ENCODE data around the gene MYO7A.
A peak's percentile ranks its signal among the peaks of the same experiment; 100 is the strongest.

MYO7A gene

GRCh38 chr11:77126861-77127234, 1.2 kb upstream of the MYO7A start:
- DNase-seq (ENCODE audit: low read depth in 1 of 2, low spot score in 1 of 2): no peak

- DNase-seq (ENCODE audit: low read depth in 1 of 2, low spot score in 1 of 2): peak; percentile 22 to 39
Observed at GRCh38 chr11:77127235-77127911, 673 bp upstream of the MYO7A start.

- DNase-seq (ENCODE audit: low read depth in 1 of 2, low spot score in 1 of 2): no peak
Observed at GRCh38 chr11:77129069-77129841, 1.2 kb downstream of the MYO7A start.

GRCh38 chr11:77129842-77130756, 2.1 kb downstream of the MYO7A start:
- DNase-seq (ENCODE audit: low read depth in 1 of 2, low spot score in 1 of 2): no peak

- no peak for DNase-seq (ENCODE audit: low read depth in 1 of 2, low spot score in 1 of 2)
Observed at GRCh38 chr11:77130763-77131513, 2.9 kb downstream of the MYO7A start.

GRCh38 chr11:77131560-77131959, 3.5 kb downstream of the MYO7A start:
- DNase-seq (ENCODE audit: low read depth in 1 of 2, low spot score in 1 of 2): no peak

- no peak for DNase-seq (ENCODE audit: low read depth in 1 of 2, low spot score in 1 of 2)
Observed at GRCh38 chr11:77135069-77135468, 7.0 kb downstream of the MYO7A start.

- DNase-seq (ENCODE audit: low read depth in 1 of 2, low spot score in 1 of 2): no peak
Observed at GRCh38 chr11:77136074-77136473, 8.0 kb downstream of the MYO7A start.

GRCh38 chr11:77136784-77137420, 8.9 kb downstream of the MYO7A start:
- DNase-seq (ENCODE audit: low read depth in 1 of 2, low spot score in 1 of 2): no peak

GRCh38 chr11:77137421-77137820, 9.4 kb downstream of the MYO7A start:
- no peak for DNase-seq (ENCODE audit: low read depth in 1 of 2, low spot score in 1 of 2)

GRCh38 chr11:77138106-77138649, 10.1 kb downstream of the MYO7A start:
- no peak for DNase-seq (ENCODE audit: low read depth in 1 of 2, low spot score in 1 of 2)

GRCh38 chr11:77139201-77139600, 11.2 kb downstream of the MYO7A start:
- no peak for DNase-seq (ENCODE audit: low read depth in 1 of 2, low spot score in 1 of 2)

- DNase-seq (ENCODE audit: low read depth in 1 of 2, low spot score in 1 of 2): no peak
Observed at GRCh38 chr11:77140231-77140851, 12.3 kb downstream of the MYO7A start.

- DNase-seq (ENCODE audit: low read depth in 1 of 2, low spot score in 1 of 2): no peak
Observed at GRCh38 chr11:77141034-77141433, 13.0 kb downstream of the MYO7A start.

GRCh38 chr11:77141475-77141874, 13.4 kb downstream of the MYO7A start:
- DNase-seq (ENCODE audit: low read depth in 1 of 2, low spot score in 1 of 2): no peak

GRCh38 chr11:77142091-77142975, 14.3 kb downstream of the MYO7A start:
- DNase-seq (ENCODE audit: low read depth in 1 of 2, low spot score in 1 of 2): no peak

- DNase-seq (ENCODE audit: low read depth in 1 of 2, low spot score in 1 of 2): no peak
Observed at GRCh38 chr11:77143405-77144020, 15.5 kb downstream of the MYO7A start.

- no peak for DNase-seq (ENCODE audit: low read depth in 1 of 2, low spot score in 1 of 2)
Observed at GRCh38 chr11:77144196-77144856, 16.3 kb downstream of the MYO7A start.

Measured in activated CD4-positive, alpha-beta T cell treated with anti-CD3 and anti-CD28 coated beads, Interleukin-2, amount 50 U/mL, for 24 hours (primary cell).